Endothelial cell of umbilical vein (primary cell): ENCODE results near the gene B9D1. TPM values are rescaled to one million over a fixed set of nuclear protein-coding genes. Genes with fewer than 3 reads are reported as not detected.

ENCODE experiments used
- BruUV-seq: library from RNA; stranded (reverse); fragments of 400-500 nt; replicated peaks from 2 replicates; lab custom pipeline; 2021; lab: Mats Ljungman, UMichigan
- CTCF ChIA-PET: fragments of 300-600, 350-600 bp; sonication (Branson Sonifier 250); formaldehyde crosslinking; loops from one replicate; lab custom pipeline; 2021; ENCODE audit warnings: antibody characterized with exemption, inconsistent platforms; lab: Charles Lee
- POLR2A ChIA-PET: fragments of 300-600, 350-600 bp; sonication (Branson Sonifier 250); formaldehyde crosslinking; loops from one replicate; lab custom pipeline; 2021; ENCODE audit warnings: antibody characterized with exemption, inconsistent platforms; lab: Charles Lee
- DNase-seq: peaks from one replicate; pipeline ENCODE4 v3.0.0-alpha.2; 2011; ENCODE audit warnings: low read depth, low spot score
- FAIRE-seq: peaks from 2 replicates; lab custom pipeline; 2011; peaks lifted over from hg19 to GRCh38; lab: Jason Lieb, UNC
- H2AFZ ChIP-seq: 2 replicates; pipeline ENCODE4 v1.6.0; 2012; ENCODE audit warnings: low read depth, low read length, control low read depth, inconsistent platforms
- H3K27ac ChIP-seq: 2 replicates; pipeline ENCODE4 v1.5.1; 2011; ENCODE audit warnings: low read depth, mild to moderate bottlenecking, control low read depth, low read length, moderate library complexity; ENCODE audit not compliant: insufficient read depth
- H3K27me3 ChIP-seq, 2 experiments: 2 replicates each; pipeline versions ENCODE4 v1.6.0 to v1.6.1; 2011; ENCODE audit warnings: low read length in 2 of 2, mixed read lengths in 1 of 2; ENCODE audit not compliant: control insufficient read depth in 2 of 2, insufficient read depth in 2 of 2
- H3K36me3 ChIP-seq, 2 experiments: 2 replicates in 1 of 2; 3 replicates in 1 of 2; pipeline ENCODE4 v1.5.1; 2011; ENCODE audit warnings: low read length in 2 of 2, mild to moderate bottlenecking in 1 of 2, moderate library complexity in 1 of 2; ENCODE audit not compliant: control insufficient read depth in 2 of 2, insufficient read depth in 2 of 2; ENCODE audit errors: extremely low read depth in 1 of 2
- H3K4me1 ChIP-seq: 3 replicates; pipeline ENCODE4 v1.5.1; 2011; ENCODE audit warnings: mild to moderate bottlenecking, low read length; ENCODE audit not compliant: control insufficient read depth, insufficient read depth; ENCODE audit errors: extremely low read depth
- H3K4me2 ChIP-seq: 2 replicates; pipeline ENCODE4 v1.6.1; 2011; ENCODE audit warnings: low read length, control low read depth, mixed read lengths; ENCODE audit not compliant: insufficient read depth
- H3K4me3 ChIP-seq, 3 experiments: fragments of 200-600 bp in 1 of 3; sonication (generic), shearing (Covaris generic) in 1 of 3; replicated peaks in 1 of 3; 2 replicates each; pipeline ENCODE4 v1.5.1; 2011 to 2016; ENCODE audit warnings: control low read depth in 3 of 3, low read length in 3 of 3, mild to moderate bottlenecking in 2 of 3, inconsistent platforms in 1 of 3, low read depth in 1 of 3, moderate library complexity in 1 of 3; ENCODE audit not compliant: insufficient read depth in 1 of 3
- H3K79me2 ChIP-seq: 2 replicates; pipeline ENCODE4 v1.6.0; 2012; ENCODE audit warnings: low read length, inconsistent platforms; ENCODE audit not compliant: control insufficient read depth, insufficient read depth
- H3K9ac ChIP-seq: replicated peaks from 2 replicates; pipeline ENCODE3; 2011; ENCODE audit warnings: low read length, control low read depth; ENCODE audit not compliant: insufficient read depth; ENCODE audit errors: extremely low read depth
- H3K9me1 ChIP-seq: replicated peaks from 3 replicates; pipeline ENCODE4 v1.6.0; 2011; ENCODE audit warnings: mild to moderate bottlenecking, low read length; ENCODE audit not compliant: control insufficient read depth, insufficient read depth; ENCODE audit errors: extremely low read depth
- H3K9me3 ChIP-seq: replicated peaks from 2 replicates; pipeline ENCODE4 v1.5.1; 2012; ENCODE audit warnings: low read length, inconsistent platforms; ENCODE audit not compliant: control insufficient read depth, insufficient read depth
- H4K20me1 ChIP-seq: replicated peaks from 2 replicates; pipeline ENCODE3; 2011; ENCODE audit warnings: mild to moderate bottlenecking, low read length; ENCODE audit not compliant: control insufficient read depth, insufficient read depth; ENCODE audit errors: extremely low read depth
- CTCF ChIP-seq, 2 donors: IDR thresholded peaks; 1 replicate in 1 of 2; 2 replicates in 1 of 2; pipeline ENCODE4 v1.5.1; 2011; ENCODE audit warnings: low read length in 2 of 2, mild to moderate bottlenecking in 2 of 2, moderate library complexity in 2 of 2, control low read depth in 1 of 2, inconsistent platforms in 1 of 2, low read depth in 1 of 2; ENCODE audit not compliant: insufficient read depth in 1 of 2; ENCODE audit errors: extremely low read depth in 1 of 2
- EZH2 ChIP-seq: IDR thresholded peaks from 2 replicates; pipeline ENCODE4 v1.6.1; 2012; ENCODE audit warnings: borderline replicate concordance, low read depth, mild to moderate bottlenecking, moderate library complexity, low read length, inconsistent platforms; ENCODE audit not compliant: severe bottlenecking
- FOS ChIP-seq: IDR thresholded peaks from 2 replicates; pipeline ENCODE4 v1.6.1; 2011; ENCODE audit warnings: mild to moderate bottlenecking, low read length, moderate library complexity, borderline replicate concordance; ENCODE audit not compliant: insufficient read depth
- GATA2 ChIP-seq: IDR thresholded peaks from 2 replicates; pipeline ENCODE4 v1.7.0; 2011; ENCODE audit warnings: low read depth, mild to moderate bottlenecking, moderate library complexity, mixed read lengths, low read length; ENCODE audit not compliant: insufficient read length, insufficient read depth
- JUN ChIP-seq: IDR thresholded peaks from 2 replicates; pipeline ENCODE4 v1.6.1; 2011; ENCODE audit warnings: borderline replicate concordance, low read depth; ENCODE audit not compliant: insufficient read length, insufficient read depth
- MAX ChIP-seq: IDR thresholded peaks from 2 replicates; pipeline ENCODE4 v1.6.1; 2011; ENCODE audit not compliant: insufficient read depth, insufficient read length
- MYC ChIP-seq: IDR thresholded peaks from one replicate; pipeline ENCODE4 v1.6.1; 2011; ENCODE audit warnings: mild to moderate bottlenecking, low read depth, low read length
- POLR2A ChIP-seq: IDR thresholded peaks from 2 replicates; pipeline ENCODE4 v1.6.1; 2012; ENCODE audit warnings: low read depth, mild to moderate bottlenecking, control low read depth, low read length
- POLR2AphosphoS5 ChIP-seq: IDR thresholded peaks from 2 replicates; pipeline ENCODE4 v1.6.1; 2012; ENCODE audit warnings: low read depth, mild to moderate bottlenecking, control low read depth, low read length, moderate library complexity; ENCODE audit not compliant: insufficient read depth
- dilution Hi-C: fragments of 300-500 bp; cut with MboI; formaldehyde crosslinking; loops from one replicate; pipeline ENCODE4 v1.15.0; 2019; ENCODE audit warnings: low sequenced_read_pairs; ENCODE audit not compliant: extremely low pct_ligation_motif_present
- intact Hi-C: fragments of 100-400 bp; cut with micrococcal nuclease; formaldehyde crosslinking; loops from one replicate; pipeline ENCODE4 v1.10.0; 2022
- polyA plus RNA-seq, 4 experiments: library from polyadenylated mRNA; depleted of rRNA in 3 of 4; stranded (reverse) in 3 of 4; unstranded in 1 of 4; fragments of >200 nt; gene quantifications; 2 replicates each; pipeline versions ENCODE4 v1.2.1 to v1.2.3, GENCODE V29; 2011 to 2012; ENCODE audit warnings: missing spikeins in 1 of 4
- total RNA-seq: library from RNA; stranded (reverse); gene quantifications from 2 replicates; pipeline ENCODE4 v1.2.3, GENCODE V29; 2021

Gene B9D1
- total and polyA plus RNA-seq, 2 donors (not counting 3 experiments of a cell fraction or from before 2014, with no cell fraction given) = 20.5 to 55.8 TPM

- POLR2A ChIA-PET = no interaction called here
- H3K9me1 ChIP-seq = no peaks in the 10 kb centered on the region
- H3K36me3 ChIP-seq = peaks cover 0 to 7% of the 10 kb centered on the region in 2 experiments
- no peaks in the 10 kb centered on the region for H3K79me2 ChIP-seq
- intact Hi-C loops (no loop called here), dilution Hi-C loops (no loop called here)
- no peak for DNase-seq
- TF ChIP-seq MYC (no peak), POLR2A (no peak), GATA2 (no peak), MAX (no peak), FOS (no peak), JUN (no peak), CTCF (IDR thresholded peaks at IDR 0.05; ENCODE audit: extremely low read depth in 1 of 2, insufficient read depth in 1 of 2, low read depth in 1 of 2, low read length in 2 of 2) (no peak), POLR2AphosphoS5 (no peak), EZH2 (no peak)
- no TSS peak for BruUV-seq
- H3K27me3 ChIP-seq = no peaks in the 10 kb centered on the region
- H3K9ac ChIP-seq = no peak overlapping the region
- no peaks in the 10 kb centered on the region for H4K20me1 ChIP-seq
- no peak overlapping the region for H2AFZ ChIP-seq
- H3K4me2 ChIP-seq = no peak overlapping the region
- no peak overlapping the region for H3K27ac ChIP-seq
- peaks cover 16% of the 10 kb centered on the region for H3K4me1 ChIP-seq
- CTCF ChIA-PET = interaction anchor here (1.4 to 2.8 kb wide), 3 partner anchors 19 to 44 kb away, joined by 3 to 13 read pairs (median 4); partner anchors contain the start of gene B9D1
- no peak for FAIRE-seq
- H3K4me3 ChIP-seq = no peak overlapping the region
- no peaks in the 10 kb centered on the region for H3K9me3 ChIP-seq
Observed at GRCh38 chr17:19318611-19319010, 43.9 kb downstream of the B9D1 start.
